GM12878 (cell line): ENCODE data around the gene C1orf21.

Experiments used
- JUND ChIP-seq: IDR thresholded peaks from 2 replicates; pipeline ENCODE4 v1.6.1; 2012; ENCODE audit warnings: low read depth, mild to moderate bottlenecking, low read length, improper control_type of control experiment, moderate library complexity
- POU2F2 ChIP-seq: IDR thresholded peaks from 3 replicates; pipeline ENCODE4 v1.6.1; 2011; ENCODE audit warnings: low read depth, mild to moderate bottlenecking, low read length, borderline replicate concordance
- RCOR1 ChIP-seq: conservative IDR thresholded peaks from 2 replicates; pipeline ENCODE4 v1.6.1; 2012; ENCODE audit warnings: low read depth, low read length, improper control_type of control experiment
- SMAD5 ChIP-seq: IDR thresholded peaks from 2 replicates; pipeline ENCODE4 v1.6.1; 2016; ENCODE audit warnings: antibody characterized with exemption, low read depth
- SP1 ChIP-seq: IDR thresholded peaks from one replicate; pipeline ENCODE4 v1.6.1; 2011; ENCODE audit warnings: low read depth, low read length
- ZZZ3 ChIP-seq: IDR thresholded peaks from 2 replicates; pipeline ENCODE4 v1.6.1; 2011; ENCODE audit warnings: low read depth; ENCODE audit not compliant: control insufficient read depth, insufficient read length
- TF ChIP-seq, protein P1 (sequence below), 3 experiments: IDR thresholded peaks in 2 of 3; conservative IDR thresholded peaks in 1 of 3; 2 replicates each; pipeline ENCODE4 v1.5.1; 2011; ENCODE audit warnings: low read depth in 3 of 3, low read length in 3 of 3, mild to moderate bottlenecking in 3 of 3, control low read depth in 2 of 3, moderate library complexity in 2 of 3, inconsistent platforms in 1 of 3, mixed read lengths in 1 of 3; ENCODE audit not compliant: control insufficient read depth in 2 of 3, insufficient read depth in 1 of 3; ENCODE audit errors: extremely low read depth in 1 of 3
- TF ChIP-seq, protein P2 (sequence below): IDR thresholded peaks from 2 replicates; pipeline ENCODE4 v1.6.1; 2012; ENCODE audit warnings: low read depth, low read length, improper control_type of control experiment
- TF ChIP-seq, protein P3 (sequence below): IDR thresholded peaks from 2 replicates; pipeline ENCODE4 v1.6.1; 2011; ENCODE audit warnings: low read depth, mild to moderate bottlenecking, low read length, moderate library complexity, borderline replicate concordance; ENCODE audit errors: extremely low read depth

DNA sequence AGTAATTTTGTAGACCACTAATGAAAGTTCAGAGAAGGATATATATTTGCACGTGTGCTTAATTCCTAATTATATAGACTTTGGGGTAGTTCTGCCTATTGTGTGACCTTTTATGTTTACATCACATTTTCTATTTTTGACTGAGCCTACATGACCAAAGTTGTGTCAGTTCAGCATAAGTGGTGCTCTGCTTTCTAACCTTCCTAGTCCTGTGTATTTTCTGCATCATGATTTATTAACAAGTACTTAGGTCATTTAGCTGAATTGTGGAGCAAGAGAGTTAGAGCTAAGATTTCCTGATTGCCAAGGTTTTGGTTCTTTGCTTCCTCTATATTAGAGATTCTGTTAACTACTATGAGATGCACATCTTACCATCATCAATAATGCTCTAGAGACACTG lies 176.0 kb downstream of the C1orf21 start:
- TF ChIP-seq, protein P1, sequence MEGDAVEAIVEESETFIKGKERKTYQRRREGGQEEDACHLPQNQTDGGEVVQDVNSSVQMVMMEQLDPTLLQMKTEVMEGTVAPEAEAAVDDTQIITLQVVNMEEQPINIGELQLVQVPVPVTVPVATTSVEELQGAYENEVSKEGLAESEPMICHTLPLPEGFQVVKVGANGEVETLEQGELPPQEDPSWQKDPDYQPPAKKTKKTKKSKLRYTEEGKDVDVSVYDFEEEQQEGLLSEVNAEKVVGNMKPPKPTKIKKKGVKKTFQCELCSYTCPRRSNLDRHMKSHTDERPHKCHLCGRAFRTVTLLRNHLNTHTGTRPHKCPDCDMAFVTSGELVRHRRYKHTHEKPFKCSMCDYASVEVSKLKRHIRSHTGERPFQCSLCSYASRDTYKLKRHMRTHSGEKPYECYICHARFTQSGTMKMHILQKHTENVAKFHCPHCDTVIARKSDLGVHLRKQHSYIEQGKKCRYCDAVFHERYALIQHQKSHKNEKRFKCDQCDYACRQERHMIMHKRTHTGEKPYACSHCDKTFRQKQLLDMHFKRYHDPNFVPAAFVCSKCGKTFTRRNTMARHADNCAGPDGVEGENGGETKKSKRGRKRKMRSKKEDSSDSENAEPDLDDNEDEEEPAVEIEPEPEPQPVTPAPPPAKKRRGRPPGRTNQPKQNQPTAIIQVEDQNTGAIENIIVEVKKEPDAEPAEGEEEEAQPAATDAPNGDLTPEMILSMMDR (IDR thresholded peaks at IDR 0.05 in 2 of 3, conservative IDR thresholded peaks at IDR 0.05 in 1 of 3; ENCODE audit: control insufficient read depth in 2 of 3, extremely low read depth in 1 of 3, insufficient read depth in 1 of 3, low read depth in 3 of 3, low read length in 3 of 3): no peak
- no peak for TF ChIP-seq SP1
- TF ChIP-seq SMAD5: no peak
- TF ChIP-seq POU2F2: no peak
- TF ChIP-seq ZZZ3: no peak
- TF ChIP-seq JUND: no peak
- TF ChIP-seq, protein P2, sequence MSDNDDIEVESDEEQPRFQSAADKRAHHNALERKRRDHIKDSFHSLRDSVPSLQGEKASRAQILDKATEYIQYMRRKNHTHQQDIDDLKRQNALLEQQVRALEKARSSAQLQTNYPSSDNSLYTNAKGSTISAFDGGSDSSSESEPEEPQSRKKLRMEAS: no peak
- TF ChIP-seq RCOR1: no peak
- TF ChIP-seq, protein P3, sequence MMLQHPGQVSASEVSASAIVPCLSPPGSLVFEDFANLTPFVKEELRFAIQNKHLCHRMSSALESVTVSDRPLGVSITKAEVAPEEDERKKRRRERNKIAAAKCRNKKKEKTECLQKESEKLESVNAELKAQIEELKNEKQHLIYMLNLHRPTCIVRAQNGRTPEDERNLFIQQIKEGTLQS: no peak
